Activated T-helper 2 cell treated with anti-CD3 and anti-CD28 coated beads, Interferon-gamma antibody, Interleukin-2, Interleukin-4, amounts not matched to agents 10 μg/mL and 5 μg/mL and 100 μg/mL, durations not matched to agents 14 hours and 24 hours and 36 hours (primary cell): ENCODE results near the gene P2RY6. TPM values are rescaled to one million over a fixed set of nuclear protein-coding genes. Genes with fewer than 3 reads are reported as not detected.
"Not testable (repeated sequence)": the region's sequence is repeated elsewhere in the genome, so short reads cannot be mapped to it uniquely, and the experiment has no call there.

ENCODE experiments used
- DNase-seq: peaks from one replicate; pipeline ENCODE4 v3.0.0; 2021; ENCODE audit warnings: low spot score
- H3K27ac Mint-ChIP-seq: one replicate; pipeline ENCODE4 v1.8.0; 2021; ENCODE audit warnings: mixed read lengths
- H3K27me3 Mint-ChIP-seq: one replicate; pipeline ENCODE4 v1.8.0; 2021; ENCODE audit warnings: low read depth, mixed read lengths
- H3K36me3 Mint-ChIP-seq: one replicate; pipeline ENCODE4 v1.8.0; 2021; ENCODE audit warnings: low read depth, mixed read lengths
- H3K4me1 Mint-ChIP-seq: one replicate; pipeline ENCODE4 v1.8.0; 2021; ENCODE audit warnings: low read depth, mixed read lengths
- H3K4me3 Mint-ChIP-seq: one replicate; pipeline ENCODE4 v1.8.0; 2021; ENCODE audit warnings: low read depth, mild to moderate bottlenecking, moderate library complexity, mixed read lengths
- H3K9me3 Mint-ChIP-seq: one replicate; pipeline ENCODE4 v1.8.0; 2021; ENCODE audit warnings: mixed read lengths
- intact Hi-C: fragments of 100-400 bp; cut with micrococcal nuclease; formaldehyde crosslinking; loops from one replicate; pipeline ENCODE4 v1.15.1; 2023
- total RNA-seq: library from RNA; stranded (reverse); gene quantifications from 2 replicates; pipeline ENCODE4 v1.2.3, GENCODE V29; 2022

Gene P2RY6
- total RNA-seq, 1 donor from 2014 or later: not detected

DNA sequence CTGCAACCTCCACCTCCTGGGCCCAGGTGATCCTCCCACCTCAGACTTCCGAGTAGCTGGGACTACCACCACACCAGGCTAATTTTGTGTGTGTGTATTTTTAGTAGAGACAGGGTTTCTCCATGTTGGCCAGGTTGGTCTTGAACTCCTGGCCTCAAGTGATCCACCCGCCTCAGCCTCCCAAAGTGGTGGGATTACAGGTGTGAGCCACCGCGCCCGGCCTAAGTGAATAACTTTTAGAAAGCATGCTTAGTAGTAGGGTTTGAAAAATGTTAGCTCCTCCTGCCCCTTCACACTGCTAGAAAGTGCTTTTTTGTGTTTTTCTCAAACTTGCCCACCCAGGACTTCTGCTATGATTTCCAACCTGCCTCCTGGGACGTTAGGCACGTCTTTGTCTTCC is 39.7 kb upstream of the P2RY6 start:
- H3K27me3 Mint-ChIP-seq, H3K27ac Mint-ChIP-seq, H3K9me3 Mint-ChIP-seq, DNase-seq, H3K4me3 Mint-ChIP-seq, intact Hi-C loops, H3K36me3 Mint-ChIP-seq, H3K4me1 Mint-ChIP-seq: not testable (repeated sequence)

- Mint-ChIP-seq H3K27me3 (no peaks in the 10 kb centered on the region), H3K4me1 (no peaks in the 10 kb centered on the region), H3K27ac (no peak overlapping the region), H3K9me3 (no peaks in the 10 kb centered on the region), H3K36me3 (no peaks in the 10 kb centered on the region), H3K4me3 (no peak overlapping the region)
- intact Hi-C loops: no loop called here
- no peak for DNase-seq
Measured at GRCh38 chr11:73233211-73233610, 38.9 kb upstream of the P2RY6 start.

DNA sequence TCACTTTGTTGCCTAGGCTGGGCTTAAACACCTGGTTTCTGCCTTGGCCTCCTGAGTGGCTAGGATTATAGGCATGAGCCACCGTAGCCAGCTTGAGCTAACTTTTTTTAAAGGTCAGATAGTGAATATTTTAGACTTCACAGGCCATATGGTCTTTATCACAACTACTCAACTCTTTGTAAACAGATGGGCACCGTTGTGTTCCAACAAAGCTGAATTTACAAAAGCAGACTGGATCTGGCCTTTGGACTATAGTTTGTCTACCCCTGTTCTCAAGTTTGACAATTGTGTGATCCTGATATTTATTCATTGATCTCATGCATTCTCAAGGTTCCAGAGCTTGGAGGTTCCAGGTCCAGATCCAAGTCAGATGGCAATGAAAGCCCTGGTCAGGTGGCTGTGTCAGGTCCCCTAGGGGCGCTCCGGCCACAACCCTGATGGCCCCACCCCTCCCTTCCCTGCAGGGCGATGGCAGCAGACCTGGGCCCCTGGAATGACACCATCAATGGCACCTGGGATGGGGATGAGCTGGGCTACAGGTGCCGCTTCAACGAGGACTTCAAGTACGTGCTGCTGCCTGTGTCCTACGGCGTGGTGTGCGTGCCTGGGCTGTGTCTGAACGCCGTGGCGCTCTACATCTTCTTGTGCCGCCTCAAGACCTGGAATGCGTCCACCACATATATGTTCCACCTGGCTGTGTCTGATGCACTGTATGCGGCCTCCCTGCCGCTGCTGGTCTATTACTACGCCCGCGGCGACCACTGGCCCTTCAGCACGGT is 38.3 kb upstream of the P2RY6 start:
- Mint-ChIP-seq H3K36me3 (no peaks in the 10 kb centered on the region), H3K9me3 (no peaks in the 10 kb centered on the region), H3K4me3 (no peak overlapping the region), H3K27me3 (no peaks in the 10 kb centered on the region), H3K27ac (no peak overlapping the region), H3K4me1 (no peaks in the 10 kb centered on the region)
- intact Hi-C loops: no loop called here
- DNase-seq: no peak

GRCh38 chr11:73234471-73235181 is 37.5 kb upstream of the P2RY6 start:
- no peaks in the 10 kb centered on the region for H3K27me3 Mint-ChIP-seq
- intact Hi-C loops: no loop called here
- no peaks in the 10 kb centered on the region for H3K4me1 Mint-ChIP-seq
- DNase-seq: no peak
- H3K4me3 Mint-ChIP-seq: no peak overlapping the region
- no peak overlapping the region for H3K27ac Mint-ChIP-seq
- H3K36me3 Mint-ChIP-seq: no peaks in the 10 kb centered on the region
- no peaks in the 10 kb centered on the region for H3K9me3 Mint-ChIP-seq

DNA sequence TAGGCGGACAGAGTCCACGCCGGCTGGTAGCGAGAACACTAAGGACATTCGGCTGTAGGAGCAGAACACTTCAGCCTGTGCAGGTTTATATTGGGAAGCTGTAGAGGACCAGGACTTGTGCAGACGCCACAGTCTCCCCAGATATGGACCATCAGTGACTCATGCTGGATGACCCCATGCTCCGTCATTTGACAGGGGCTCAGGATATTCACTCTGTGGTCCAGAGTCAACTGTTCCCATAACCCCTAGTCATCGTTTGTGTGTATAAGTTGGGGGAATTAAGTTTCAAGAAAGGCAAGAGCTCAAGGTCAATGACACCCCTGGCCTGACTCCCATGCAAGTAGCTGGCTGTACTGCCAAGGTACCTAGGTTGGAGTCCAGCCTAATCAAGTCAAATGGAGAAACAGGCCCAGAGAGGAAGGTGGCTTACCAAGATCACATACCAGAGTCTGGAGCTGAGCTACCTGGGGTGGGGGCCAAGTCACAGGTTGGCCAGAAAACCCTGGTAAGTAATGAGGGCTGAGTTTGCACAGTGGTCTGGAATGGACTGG is 36.8 kb upstream of the P2RY6 start:
- Mint-ChIP-seq H3K4me3 (no peak overlapping the region), H3K27ac (no peak overlapping the region), H3K36me3 (no peaks in the 10 kb centered on the region), H3K4me1 (no peaks in the 10 kb centered on the region), H3K27me3 (no peaks in the 10 kb centered on the region), H3K9me3 (no peaks in the 10 kb centered on the region)
- intact Hi-C loops: no loop called here
- no peak for DNase-seq

- Mint-ChIP-seq H3K27me3 (peaks cover under 1% of the 10 kb centered on the region), H3K27ac (no peak overlapping the region), H3K4me1 (no peaks in the 10 kb centered on the region), H3K36me3 (no peaks in the 10 kb centered on the region), H3K9me3 (no peaks in the 10 kb centered on the region), H3K4me3 (no peak overlapping the region)
- DNase-seq: no peak
- intact Hi-C loops: no loop called here
Measured at GRCh38 chr11:73236205-73236765, 35.9 kb upstream of the P2RY6 start.

DNA sequence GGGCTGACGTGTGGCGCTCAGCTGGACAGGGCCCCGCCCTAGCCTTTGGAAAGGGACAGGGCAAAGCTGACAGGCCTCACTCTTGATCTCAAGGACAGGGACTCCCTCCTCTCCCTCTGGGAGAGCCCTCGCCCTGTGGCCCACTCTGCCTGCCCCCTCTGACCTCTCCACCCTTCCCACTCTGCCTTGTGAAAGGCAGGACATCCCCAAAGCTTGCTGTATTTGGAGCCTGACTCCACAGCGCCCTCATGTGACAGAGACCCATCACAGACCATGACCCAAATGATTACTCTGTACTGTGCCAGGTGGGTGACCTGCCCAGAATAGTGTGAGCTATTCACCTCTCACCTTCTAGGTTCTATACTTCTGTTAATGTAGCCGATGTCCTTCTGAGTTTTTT is 35.3 kb upstream of the P2RY6 start:
- H3K9me3 Mint-ChIP-seq: no peaks in the 10 kb centered on the region
- no peak for DNase-seq
- H3K36me3 Mint-ChIP-seq: no peaks in the 10 kb centered on the region
- H3K4me3 Mint-ChIP-seq: no peak overlapping the region
- H3K27me3 Mint-ChIP-seq: peaks cover 4% of the 10 kb centered on the region
- intact Hi-C loops: no loop called here
- no peaks in the 10 kb centered on the region for H3K4me1 Mint-ChIP-seq
- no peak overlapping the region for H3K27ac Mint-ChIP-seq

- H3K4me1 Mint-ChIP-seq: no peaks in the 10 kb centered on the region
- no peak overlapping the region for H3K4me3 Mint-ChIP-seq
- H3K27ac Mint-ChIP-seq: no peak overlapping the region
- intact Hi-C loops: no loop called here
- no peak for DNase-seq
- no peaks in the 10 kb centered on the region for H3K9me3 Mint-ChIP-seq
- H3K36me3 Mint-ChIP-seq: no peaks in the 10 kb centered on the region
- peaks cover 4% of the 10 kb centered on the region for H3K27me3 Mint-ChIP-seq
Measured at GRCh38 chr11:73237471-73238290, 34.5 kb upstream of the P2RY6 start.

DNA sequence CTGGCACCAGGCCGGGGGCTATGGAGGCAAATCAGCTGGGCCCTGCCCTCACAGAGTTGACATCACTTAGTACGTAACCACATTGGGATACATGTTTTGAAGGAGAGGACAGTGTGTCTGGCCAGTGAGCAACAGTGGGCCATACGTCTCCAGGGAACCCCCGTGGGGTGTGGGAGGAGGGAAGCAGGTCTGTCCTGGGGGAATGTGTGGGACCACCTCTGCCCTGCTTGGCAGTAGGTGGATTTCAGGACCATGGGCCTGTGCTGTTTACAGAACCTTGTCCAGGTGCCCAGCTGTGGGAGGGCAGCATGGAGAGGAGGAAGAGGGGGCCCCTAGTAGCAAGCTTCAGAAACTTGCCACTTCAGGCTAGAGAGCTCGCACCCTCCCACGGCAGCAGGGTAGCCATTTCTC is 33.0 kb upstream of the P2RY6 start:
- Mint-ChIP-seq H3K9me3 (no peaks in the 10 kb centered on the region), H3K27ac (no peak overlapping the region), H3K4me1 (no peaks in the 10 kb centered on the region), H3K36me3 (no peaks in the 10 kb centered on the region), H3K27me3 (peaks cover 4% of the 10 kb centered on the region), H3K4me3 (no peak overlapping the region)
- intact Hi-C loops: no loop called here
- DNase-seq: no peak

- no peak overlapping the region for H3K27ac Mint-ChIP-seq
- no peaks in the 10 kb centered on the region for H3K9me3 Mint-ChIP-seq
- no peaks in the 10 kb centered on the region for H3K4me1 Mint-ChIP-seq
- no peak for DNase-seq
- H3K27me3 Mint-ChIP-seq: peaks cover 5% of the 10 kb centered on the region
- no peaks in the 10 kb centered on the region for H3K36me3 Mint-ChIP-seq
- intact Hi-C loops: no loop called here
- no peak overlapping the region for H3K4me3 Mint-ChIP-seq
Measured at GRCh38 chr11:73239571-73240189, 32.5 kb upstream of the P2RY6 start.

DNA sequence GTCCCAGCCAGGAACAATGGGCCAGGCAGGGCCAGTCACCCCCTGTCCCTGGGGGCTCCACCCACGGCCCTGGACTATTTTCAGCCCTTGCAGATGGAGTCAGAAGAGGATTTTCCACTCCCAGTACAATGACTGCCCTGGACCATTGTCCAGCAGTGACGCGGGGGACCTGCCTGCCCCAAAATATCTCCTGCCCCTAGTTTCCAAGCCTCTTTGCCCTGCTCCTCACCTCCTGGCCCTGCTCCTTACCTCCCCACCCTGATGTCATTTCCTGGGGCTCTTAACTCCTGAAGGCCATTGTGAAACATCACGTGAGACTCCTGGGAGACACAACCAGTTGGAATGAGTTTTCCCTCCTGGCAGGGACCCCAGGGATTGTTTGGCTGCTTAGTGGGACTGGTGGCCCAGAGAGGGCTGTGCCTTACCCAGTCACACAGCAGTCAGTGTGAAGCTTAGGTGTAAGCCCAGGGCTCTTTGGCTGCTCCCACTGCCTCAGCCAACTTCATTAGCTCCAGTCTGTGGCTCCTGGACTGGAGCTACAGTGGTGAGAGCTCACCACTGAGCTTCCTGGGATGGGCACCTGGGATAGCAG is 31.9 kb upstream of the P2RY6 start:
- Mint-ChIP-seq H3K9me3 (no peaks in the 10 kb centered on the region), H3K27ac (no peak overlapping the region), H3K4me3 (no peak overlapping the region), H3K36me3 (no peaks in the 10 kb centered on the region), H3K4me1 (no peaks in the 10 kb centered on the region), H3K27me3 (peaks cover 11% of the 10 kb centered on the region)
- no peak for DNase-seq
- intact Hi-C loops: no loop called here

- no peak overlapping the region for H3K27ac Mint-ChIP-seq
- peaks cover 13% of the 10 kb centered on the region for H3K27me3 Mint-ChIP-seq
- DNase-seq: no peak
- no peaks in the 10 kb centered on the region for H3K36me3 Mint-ChIP-seq
- no peaks in the 10 kb centered on the region for H3K9me3 Mint-ChIP-seq
- intact Hi-C loops: no loop called here
- no peaks in the 10 kb centered on the region for H3K4me1 Mint-ChIP-seq
- H3K4me3 Mint-ChIP-seq: no peak overlapping the region
Measured at GRCh38 chr11:73241300-73241699, 30.8 kb upstream of the P2RY6 start.
